Uterus (tissue), 4 donors: ENCODE results near the gene TRIM41. TPM values are rescaled to one million over a fixed set of nuclear protein-coding genes. Genes with fewer than 3 reads are reported as not detected.

Experiments used
- DNase-seq, 2 donors: peaks; one replicate each; pipeline ENCODE4 v3.0.0-alpha.2; 2019 to 2020
- H3K27ac ChIP-seq, 2 donors: fragments of 200-600 bp; sonication (generic); 1 replicate in 1 of 2; 2 replicates in 1 of 2; pipeline ENCODE4 v1.5.1; 2016 to 2018
- H3K27me3 ChIP-seq, 2 donors: fragments of 200-600 bp; sonication (generic); one replicate each; pipeline ENCODE4 v1.5.1; 2018 to 2019; ENCODE audit warnings: control low read depth in 1 of 2
- H3K36me3 ChIP-seq, 2 donors: fragments of 200-600 bp; sonication (generic); one replicate each; pipeline ENCODE4 v1.5.1; 2019; ENCODE audit warnings: control low read depth in 1 of 2
- H3K4me1 ChIP-seq, 2 donors: fragments of 200-600 bp; sonication (generic); one replicate each; pipeline ENCODE4 v1.5.1; 2018 to 2019; ENCODE audit warnings: control low read depth in 1 of 2
- H3K4me3 ChIP-seq, 2 donors: fragments of 200-600 bp; sonication (generic); 1 replicate in 1 of 2; 2 replicates in 1 of 2; pipeline ENCODE4 v1.5.1; 2018 to 2019; ENCODE audit warnings: mild to moderate bottlenecking in 1 of 2
- H3K9me3 ChIP-seq, 2 donors: fragments of 200-600 bp; sonication (generic); one replicate each; pipeline ENCODE4 v1.5.1; 2019; ENCODE audit warnings: control low read depth in 1 of 2
- POLR2A ChIP-seq, 2 donors: fragments of 450-650 bp; IDR thresholded peaks; one replicate each; pipeline ENCODE4 v1.6.1; 2016; ENCODE audit warnings: antibody characterized with exemption in 2 of 2, mild to moderate bottlenecking in 1 of 2, moderate library complexity in 1 of 2
- intact Hi-C: fragments of 100-400 bp; cut with DNase I; formaldehyde crosslinking; loops from one replicate; pipeline ENCODE4 v1.15.1; 2023; ENCODE audit warnings: low total_unique reads
- total RNA-seq, 4 donors: library from RNA; depleted of rRNA in 3 of 4; stranded (reverse); fragments of >200 nt in 3 of 4; gene quantifications; one replicate each; pipeline versions ENCODE4 v1.1.0 to v1.2.4, GENCODE V29; 2014 to 2023
- TF ChIP-seq, protein P1 (sequence below), 4 experiments: fragments of 200-600 bp in 2 of 4; fragments of 450-650 bp in 2 of 4; sonication (generic) in 2 of 4; IDR thresholded peaks; one replicate each; pipeline ENCODE4 v1.5.1; 2016 to 2019; ENCODE audit warnings: antibody characterized with exemption in 4 of 4, mild to moderate bottlenecking in 2 of 4, moderate library complexity in 1 of 4
- donor health status: DM: yes; HTN: yes; CAD: no.

The TRIM41 gene
- total RNA-seq, 4 donors from 2014 or later = 4.7 to 18.8 (median 12.2) TPM

DNA sequence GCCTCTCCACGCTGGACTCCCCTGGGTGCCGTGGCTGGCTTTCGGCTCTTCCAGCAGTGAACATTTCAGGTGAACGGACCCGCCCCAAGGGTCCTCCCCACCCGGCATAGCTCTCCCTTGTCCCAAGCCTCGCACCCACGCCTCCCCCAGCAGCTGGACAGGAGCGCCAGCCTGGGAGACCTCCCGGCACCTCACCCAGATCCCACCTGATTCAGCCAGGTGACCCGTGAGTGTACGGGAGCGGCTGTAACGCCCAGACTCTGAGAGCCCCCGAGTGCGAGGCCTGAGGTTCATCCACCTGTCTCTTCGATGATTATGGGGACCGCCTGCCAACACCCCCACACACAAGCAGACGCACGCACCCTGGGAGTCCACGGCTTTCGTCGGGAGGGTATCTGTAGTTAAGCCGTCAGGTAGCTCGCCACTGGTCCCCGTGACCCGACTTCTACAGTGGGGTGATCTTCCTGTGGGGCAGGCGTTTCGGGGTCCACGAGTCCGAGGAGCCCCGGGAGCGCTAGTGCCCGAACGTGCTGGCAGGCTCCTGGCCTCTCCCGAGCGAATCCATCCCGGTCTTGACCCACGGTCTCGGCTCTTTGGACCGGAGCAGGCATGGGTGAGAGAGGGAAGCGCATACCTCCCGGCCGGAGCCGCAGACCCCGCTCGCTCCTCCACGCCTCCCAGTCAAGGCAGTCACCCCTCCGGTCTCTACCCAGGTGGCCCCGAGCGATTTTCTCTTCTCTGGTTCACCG lies 32.9 kb upstream of the TRIM41 start:
- Histone ChIP-seq H3K36me3 (no peaks in the 10 kb centered on the region), H3K27me3 (no peaks in the 10 kb centered on the region), H3K9me3 (no peaks in the 10 kb centered on the region), H3K4me1 (no peaks in the 10 kb centered on the region), H3K4me3 (peak overlapping the region; percentile 69 to 72), H3K27ac (peak overlapping the region; percentile 92 to 93)
- no peak for DNase-seq
- TF ChIP-seq, protein P1, sequence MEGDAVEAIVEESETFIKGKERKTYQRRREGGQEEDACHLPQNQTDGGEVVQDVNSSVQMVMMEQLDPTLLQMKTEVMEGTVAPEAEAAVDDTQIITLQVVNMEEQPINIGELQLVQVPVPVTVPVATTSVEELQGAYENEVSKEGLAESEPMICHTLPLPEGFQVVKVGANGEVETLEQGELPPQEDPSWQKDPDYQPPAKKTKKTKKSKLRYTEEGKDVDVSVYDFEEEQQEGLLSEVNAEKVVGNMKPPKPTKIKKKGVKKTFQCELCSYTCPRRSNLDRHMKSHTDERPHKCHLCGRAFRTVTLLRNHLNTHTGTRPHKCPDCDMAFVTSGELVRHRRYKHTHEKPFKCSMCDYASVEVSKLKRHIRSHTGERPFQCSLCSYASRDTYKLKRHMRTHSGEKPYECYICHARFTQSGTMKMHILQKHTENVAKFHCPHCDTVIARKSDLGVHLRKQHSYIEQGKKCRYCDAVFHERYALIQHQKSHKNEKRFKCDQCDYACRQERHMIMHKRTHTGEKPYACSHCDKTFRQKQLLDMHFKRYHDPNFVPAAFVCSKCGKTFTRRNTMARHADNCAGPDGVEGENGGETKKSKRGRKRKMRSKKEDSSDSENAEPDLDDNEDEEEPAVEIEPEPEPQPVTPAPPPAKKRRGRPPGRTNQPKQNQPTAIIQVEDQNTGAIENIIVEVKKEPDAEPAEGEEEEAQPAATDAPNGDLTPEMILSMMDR (IDR thresholded peaks at IDR 0.05) = no peak
- TF ChIP-seq POLR2A (IDR thresholded peaks at IDR 0.05) = no peak
- intact Hi-C loops = no loop called here

DNA sequence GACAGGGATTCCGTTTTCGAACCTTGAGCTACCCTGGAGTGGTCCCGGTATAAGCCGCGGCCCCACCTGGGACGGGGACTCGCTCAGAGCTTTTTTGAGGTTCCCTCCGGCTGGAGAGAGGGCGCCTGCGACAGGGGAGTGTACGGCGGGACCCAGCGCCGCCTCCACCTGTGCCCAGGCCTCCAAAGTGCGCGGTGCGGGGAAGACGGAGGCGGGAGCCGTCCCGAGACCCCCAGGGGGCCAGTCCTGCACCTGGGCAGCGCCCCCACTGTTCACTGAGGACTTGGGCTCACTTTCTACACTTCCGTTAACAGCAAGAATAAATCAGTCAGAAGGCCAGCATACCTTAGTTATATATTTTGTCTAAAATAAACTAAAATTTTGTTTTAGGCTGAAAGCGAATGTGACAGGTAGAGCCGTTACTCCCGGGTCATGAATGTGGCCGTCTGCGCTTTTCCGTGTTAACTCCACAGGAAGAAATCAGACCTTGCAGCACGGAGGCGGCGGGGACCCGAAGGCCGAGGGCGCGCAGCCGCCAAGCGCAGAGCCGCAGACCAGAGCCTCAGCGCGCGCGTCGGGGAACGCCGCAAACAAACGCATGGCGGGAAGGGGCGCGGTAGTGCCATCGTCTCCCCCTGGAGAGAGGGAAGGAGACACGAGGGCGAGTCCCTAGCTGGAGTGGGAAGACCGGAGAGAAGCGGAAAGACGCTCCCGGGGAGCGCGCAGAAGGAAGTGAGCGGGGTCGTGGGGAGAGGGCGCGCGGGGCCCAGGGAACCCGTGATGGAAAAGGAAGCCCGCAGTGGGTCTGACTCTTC lies 32.2 kb upstream of the TRIM41 start:
- peak; percentile 40 to 61 for DNase-seq
- Histone ChIP-seq H3K4me3 (peak overlapping the region; percentile 69 to 72), H3K27ac (peak overlapping the region; percentile 92 to 93), H3K27me3 (no peaks in the 10 kb centered on the region), H3K9me3 (no peaks in the 10 kb centered on the region), H3K4me1 (no peaks in the 10 kb centered on the region), H3K36me3 (no peaks in the 10 kb centered on the region)
- intact Hi-C loops = no loop called here
- no peak for TF ChIP-seq POLR2A (IDR thresholded peaks at IDR 0.05)
- TF ChIP-seq, protein P1 (IDR thresholded peaks at IDR 0.05) = peak in 1 of 4 experiments; percentile 25

DNA sequence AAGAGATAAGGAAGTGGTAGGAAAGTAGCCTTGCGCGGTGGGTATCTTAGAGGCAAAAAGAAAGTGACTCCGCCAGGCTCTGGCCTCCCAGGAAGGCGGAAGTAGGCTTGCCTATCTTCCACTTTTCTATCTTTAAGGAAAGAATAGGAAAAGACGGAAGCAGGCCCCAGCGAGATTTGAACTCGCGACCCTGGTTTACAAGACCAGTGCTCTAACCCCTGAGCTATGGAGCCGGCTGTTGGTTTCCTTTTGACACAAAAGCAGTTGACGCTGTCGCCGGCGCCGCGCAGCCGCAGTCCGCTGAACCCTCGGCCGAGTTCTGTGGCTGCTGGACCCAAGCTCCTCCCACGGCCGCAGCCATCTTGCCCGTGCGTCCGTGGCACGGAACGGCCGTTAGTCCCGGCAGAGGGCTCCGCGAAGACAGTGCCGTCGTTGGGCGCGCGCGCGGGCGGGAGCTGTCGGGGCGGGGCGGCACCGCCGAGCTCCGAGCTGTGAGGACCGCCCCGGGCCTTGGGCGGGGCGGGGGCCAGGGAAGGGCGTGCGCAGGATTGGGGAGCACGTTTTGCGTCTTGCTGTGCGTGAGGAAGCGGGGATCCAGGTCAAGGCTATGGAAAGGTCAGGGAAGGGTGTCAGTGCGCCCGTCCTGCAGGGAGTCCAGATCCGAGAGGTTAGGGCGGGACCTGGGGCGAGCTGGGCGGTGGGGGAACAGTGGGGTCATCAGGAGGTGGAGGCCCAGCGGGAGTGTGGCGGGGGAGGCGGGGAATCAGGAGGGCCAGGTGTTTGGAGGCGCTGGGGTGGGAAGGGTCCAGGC lies 31.4 kb upstream of the TRIM41 start:
- intact Hi-C loops = no loop called here
- Histone ChIP-seq H3K27ac (peak overlapping the region; percentile 92 to 93), H3K4me3 (peak overlapping the region; percentile 69 to 72), H3K9me3 (no peaks in the 10 kb centered on the region), H3K36me3 (no peaks in the 10 kb centered on the region), H3K4me1 (no peaks in the 10 kb centered on the region), H3K27me3 (no peaks in the 10 kb centered on the region)
- peak; percentile 41 to 75 for TF ChIP-seq POLR2A (IDR thresholded peaks at IDR 0.05)
- TF ChIP-seq, protein P1 (IDR thresholded peaks at IDR 0.05) = peak in 1 of 4 experiments; percentile 11
- DNase-seq = peak; percentile 96 to 98

DNA sequence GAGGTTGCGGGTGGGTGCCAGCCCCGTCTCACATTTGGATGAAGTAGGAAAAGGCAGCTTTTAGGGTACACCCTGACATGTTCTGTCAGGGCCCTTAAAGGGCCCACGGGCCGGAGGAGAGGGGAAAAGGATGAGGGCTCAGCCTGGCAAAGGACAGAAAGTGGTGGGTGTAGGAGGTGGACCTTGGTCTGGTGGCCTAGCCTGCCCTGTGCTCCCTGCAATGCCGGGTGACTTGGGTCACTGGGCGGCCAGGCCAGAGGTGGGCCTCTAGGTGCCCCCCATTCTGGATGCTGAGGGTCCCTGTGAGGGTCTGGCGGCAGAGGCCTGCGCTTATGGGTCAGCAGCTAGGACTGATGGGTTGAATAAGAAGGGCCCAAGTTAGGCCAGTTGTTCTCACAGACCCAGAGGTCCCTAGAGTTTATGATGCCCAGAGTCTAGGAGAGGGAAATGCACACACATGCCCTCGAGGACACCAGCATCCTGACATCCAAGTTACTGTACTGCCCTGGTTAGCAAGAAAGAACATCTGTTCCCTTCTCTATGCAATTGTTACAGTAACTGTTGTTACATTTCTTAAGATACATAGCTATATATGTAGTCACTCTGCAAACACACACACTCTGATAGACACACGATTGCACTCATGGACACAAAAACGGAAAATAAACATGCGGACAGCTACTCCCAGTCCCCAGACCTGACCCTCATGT lies 30.6 kb upstream of the TRIM41 start:
- peak overlapping the region; percentile 92 to 93 for H3K27ac ChIP-seq
- intact Hi-C loops = no loop called here
- TF ChIP-seq, protein P1 (IDR thresholded peaks at IDR 0.05) = no peak
- no peak for TF ChIP-seq POLR2A (IDR thresholded peaks at IDR 0.05)

More for the DNA sequence above, 30.6 kb upstream of the TRIM41 start:
- H3K27me3 ChIP-seq = no peaks in the 10 kb centered on the region
- no peak for DNase-seq
- H3K4me3 ChIP-seq = peak overlapping the region; percentile 69 to 72
- H3K9me3 ChIP-seq = no peaks in the 10 kb centered on the region
- H3K36me3 ChIP-seq = no peaks in the 10 kb centered on the region
- no peaks in the 10 kb centered on the region for H3K4me1 ChIP-seq
